RWPE2 (cell line): ENCODE data around the gene TMEM88.

Experiments
- ATAC-seq: fragments of 200-7000 bp; cut with Tn5 transposase; 3 replicates; pipeline ENCODE4 v1.9.1; 2021; ENCODE audit warnings: low read depth
- DNase-seq: peaks from one replicate; pipeline ENCODE4 v3.0.0-alpha.2; 2020; ENCODE audit warnings: low spot score
- H3K27ac ChIP-seq: fragments of 450-650 bp; 2 replicates; pipeline ENCODE4 v1.5.1; 2017; ENCODE audit warnings: mild to moderate bottlenecking; ENCODE audit not compliant: poor library complexity, severe bottlenecking
- H3K27me3 ChIP-seq: fragments of 250-450 bp; sonication (Bioruptor Pico); 2 replicates; pipeline ENCODE4 v1.5.1; 2021; ENCODE audit warnings: mild to moderate bottlenecking, moderate library complexity; ENCODE audit not compliant: insufficient read depth, poor library complexity, severe bottlenecking
- H3K36me3 ChIP-seq: fragments of 250-450 bp; sonication (Bioruptor Pico); 2 replicates; pipeline ENCODE4 v1.5.1; 2020; ENCODE audit warnings: low read depth, mild to moderate bottlenecking, moderate library complexity
- H3K4me1 ChIP-seq: fragments of 250-450 bp; sonication (Bioruptor Pico); 2 replicates; pipeline ENCODE4 v1.5.1; 2021; ENCODE audit warnings: mild to moderate bottlenecking, moderate library complexity; ENCODE audit not compliant: insufficient read depth, poor library complexity, severe bottlenecking
- H3K4me3 ChIP-seq: fragments of 250-450 bp; sonication (Bioruptor Pico); 2 replicates; pipeline ENCODE4 v1.5.1; 2021; ENCODE audit warnings: mild to moderate bottlenecking, moderate library complexity; ENCODE audit not compliant: severe bottlenecking
- H3K9me3 ChIP-seq: fragments of 250-450 bp; sonication (Bioruptor Pico); 2 replicates; pipeline ENCODE4 v1.5.1; 2021; ENCODE audit warnings: mild to moderate bottlenecking, moderate library complexity; ENCODE audit not compliant: severe bottlenecking
- TF ChIP-seq, protein P1 (sequence below): fragments of 450-650 bp; IDR thresholded peaks from one replicate; pipeline ENCODE4 v1.5.1; 2017; ENCODE audit warnings: mild to moderate bottlenecking, moderate library complexity; ENCODE audit not compliant: poor library complexity, severe bottlenecking

Gene TMEM88

DNA sequence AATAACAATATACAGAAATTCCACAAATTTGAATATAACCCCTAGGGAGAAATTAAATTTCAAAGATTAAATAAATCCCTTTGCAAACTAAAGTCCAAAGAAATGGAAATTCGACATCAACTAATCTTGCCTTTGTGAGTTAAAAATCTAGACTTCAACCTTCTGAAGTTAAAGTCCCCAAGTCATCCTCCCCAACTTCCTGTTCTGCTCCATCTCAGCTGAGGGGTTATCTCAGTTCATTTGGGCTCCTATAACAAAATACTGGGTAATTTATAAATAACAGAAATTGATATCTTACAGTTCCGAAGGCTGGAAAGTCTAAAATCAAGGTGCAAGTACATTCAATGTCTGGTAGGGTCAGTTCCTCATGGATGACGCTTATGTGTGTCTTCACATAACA, 43.6 kb upstream of the TMEM88 start:
- Histone ChIP-seq H3K36me3 (no peaks in the 10 kb centered on the region), H3K27me3 (no peaks in the 10 kb centered on the region), H3K4me1 (peaks cover 19% of the 10 kb centered on the region), H3K27ac (peak overlapping the region; percentile 85), H3K9me3 (no peaks in the 10 kb centered on the region), H3K4me3 (no peak overlapping the region)
- TF ChIP-seq, protein P1, sequence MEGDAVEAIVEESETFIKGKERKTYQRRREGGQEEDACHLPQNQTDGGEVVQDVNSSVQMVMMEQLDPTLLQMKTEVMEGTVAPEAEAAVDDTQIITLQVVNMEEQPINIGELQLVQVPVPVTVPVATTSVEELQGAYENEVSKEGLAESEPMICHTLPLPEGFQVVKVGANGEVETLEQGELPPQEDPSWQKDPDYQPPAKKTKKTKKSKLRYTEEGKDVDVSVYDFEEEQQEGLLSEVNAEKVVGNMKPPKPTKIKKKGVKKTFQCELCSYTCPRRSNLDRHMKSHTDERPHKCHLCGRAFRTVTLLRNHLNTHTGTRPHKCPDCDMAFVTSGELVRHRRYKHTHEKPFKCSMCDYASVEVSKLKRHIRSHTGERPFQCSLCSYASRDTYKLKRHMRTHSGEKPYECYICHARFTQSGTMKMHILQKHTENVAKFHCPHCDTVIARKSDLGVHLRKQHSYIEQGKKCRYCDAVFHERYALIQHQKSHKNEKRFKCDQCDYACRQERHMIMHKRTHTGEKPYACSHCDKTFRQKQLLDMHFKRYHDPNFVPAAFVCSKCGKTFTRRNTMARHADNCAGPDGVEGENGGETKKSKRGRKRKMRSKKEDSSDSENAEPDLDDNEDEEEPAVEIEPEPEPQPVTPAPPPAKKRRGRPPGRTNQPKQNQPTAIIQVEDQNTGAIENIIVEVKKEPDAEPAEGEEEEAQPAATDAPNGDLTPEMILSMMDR = no peak
- DNase-seq = no peak
- ATAC-seq = no peak

DNA sequence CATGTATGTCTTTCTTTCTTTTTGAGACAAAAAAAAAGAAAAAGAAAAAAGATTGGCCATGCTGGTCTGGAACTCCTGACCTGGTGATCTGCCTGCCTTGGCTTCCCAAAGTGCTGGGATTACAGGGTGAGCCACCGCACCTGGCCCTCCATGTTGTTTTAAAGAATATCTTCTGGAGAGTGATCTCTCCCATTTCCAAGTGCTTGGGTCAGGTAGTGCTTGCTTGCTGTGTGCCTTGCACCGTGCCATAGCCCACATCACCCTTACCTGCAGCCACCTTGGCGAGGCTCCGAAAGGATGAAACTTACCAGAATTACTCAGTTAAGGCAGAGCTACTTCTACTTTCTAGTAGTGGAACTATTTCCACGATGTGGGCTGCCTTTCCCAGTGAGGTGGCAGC, 39.9 kb upstream of the TMEM88 start:
- Histone ChIP-seq H3K4me1 (peaks cover 2% of the 10 kb centered on the region), H3K27ac (no peak overlapping the region), H3K4me3 (no peak overlapping the region), H3K27me3 (no peaks in the 10 kb centered on the region), H3K9me3 (no peaks in the 10 kb centered on the region), H3K36me3 (no peaks in the 10 kb centered on the region)
- DNase-seq = no peak
- no peak for ATAC-seq
- TF ChIP-seq, protein P1 = no peak

DNA sequence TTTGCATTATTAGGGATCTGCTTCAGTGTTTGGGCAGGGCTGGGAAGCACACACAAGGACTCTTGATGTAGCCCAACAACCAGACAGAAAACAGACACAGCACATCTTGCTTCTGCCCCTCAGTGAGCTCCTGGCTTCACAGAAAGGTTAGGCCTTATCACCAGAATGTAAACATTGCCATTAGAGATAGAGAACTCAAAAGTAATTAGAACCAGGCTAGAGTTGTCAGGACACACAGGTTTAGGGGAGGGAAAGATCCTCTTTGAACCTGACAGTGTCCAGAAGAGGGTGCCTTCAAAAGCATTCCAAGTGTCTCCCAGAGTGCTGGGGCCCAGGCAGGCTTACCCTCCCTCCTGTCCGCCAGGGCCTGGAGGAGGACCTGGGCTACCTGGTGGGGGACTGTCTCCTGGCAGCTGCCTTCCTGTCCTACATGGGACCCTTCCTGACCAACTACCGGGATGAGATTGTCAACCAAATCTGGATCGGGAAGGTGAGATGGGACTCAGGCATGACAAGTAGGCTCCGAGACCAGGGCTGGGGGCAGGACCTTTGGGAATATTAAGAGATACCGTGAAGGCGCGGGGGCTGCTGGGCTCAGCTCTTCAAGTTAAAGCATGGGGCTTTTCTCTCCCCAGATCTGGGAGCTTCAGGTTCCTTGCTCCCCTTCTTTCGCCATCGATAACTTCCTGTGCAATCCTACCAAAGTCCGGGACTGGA, 37.8 kb upstream of the TMEM88 start:
- no peaks in the 10 kb centered on the region for H3K9me3 ChIP-seq
- H3K4me1 ChIP-seq = no peaks in the 10 kb centered on the region
- H3K27me3 ChIP-seq = no peaks in the 10 kb centered on the region
- TF ChIP-seq, protein P1 = no peak
- no peaks in the 10 kb centered on the region for H3K36me3 ChIP-seq
- no peak overlapping the region for H3K27ac ChIP-seq
- no peak overlapping the region for H3K4me3 ChIP-seq
- DNase-seq = no peak
- ATAC-seq = no peak

DNA sequence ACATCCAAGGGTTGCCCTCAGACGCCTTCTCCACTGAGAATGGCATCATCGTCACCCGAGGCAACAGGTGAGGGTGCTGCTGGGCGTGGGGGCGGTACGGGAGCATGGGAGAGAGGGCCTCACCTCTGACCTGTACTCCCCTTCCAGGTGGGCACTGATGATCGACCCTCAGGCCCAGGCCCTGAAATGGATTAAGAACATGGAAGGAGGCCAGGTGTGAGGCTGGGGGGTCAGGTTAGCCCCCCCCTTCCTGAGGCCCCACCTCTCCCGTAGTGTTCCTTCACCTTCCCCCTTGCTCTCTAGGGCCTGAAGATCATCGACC, 37.3 kb upstream of the TMEM88 start:
- H3K4me1 ChIP-seq = no peaks in the 10 kb centered on the region
- H3K27ac ChIP-seq = no peak overlapping the region
- no peaks in the 10 kb centered on the region for H3K27me3 ChIP-seq
- TF ChIP-seq, protein P1 = no peak
- ATAC-seq (no peak), DNase-seq (no peak)
- H3K9me3 ChIP-seq = no peaks in the 10 kb centered on the region
- no peaks in the 10 kb centered on the region for H3K36me3 ChIP-seq
- no peak overlapping the region for H3K4me3 ChIP-seq

DNA sequence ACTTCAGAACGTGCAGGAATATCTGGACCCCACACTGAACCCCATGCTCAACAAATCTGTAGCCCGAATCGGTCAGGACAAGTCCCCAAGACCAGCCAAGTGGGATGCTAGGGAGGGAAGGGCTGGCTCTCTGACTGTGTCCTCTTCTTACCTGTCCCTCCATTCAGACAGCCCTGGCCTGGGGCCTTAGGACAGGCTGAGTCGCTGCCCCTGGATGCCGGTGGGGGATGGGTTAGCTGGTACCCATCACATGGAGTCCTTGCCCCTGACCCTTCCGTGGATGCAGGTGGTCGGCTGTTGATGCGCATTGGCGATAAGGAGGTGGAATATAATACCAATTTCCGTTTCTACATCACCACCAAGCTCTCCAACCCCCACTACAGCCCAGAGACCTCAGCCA, 36.8 kb upstream of the TMEM88 start:
- no peak for ATAC-seq
- Histone ChIP-seq H3K27ac (no peak overlapping the region), H3K36me3 (no peaks in the 10 kb centered on the region), H3K4me1 (no peaks in the 10 kb centered on the region), H3K27me3 (no peaks in the 10 kb centered on the region), H3K4me3 (no peak overlapping the region), H3K9me3 (no peaks in the 10 kb centered on the region)
- TF ChIP-seq, protein P1 = no peak
- DNase-seq = no peak
